Measurements from ENCODE around the gene DPP3. TPM values are rescaled to one million over a fixed set of nuclear protein-coding genes. Genes with fewer than 3 reads are reported as not detected.
A peak's percentile ranks its signal among the peaks of the same experiment; 100 is the strongest.

DPP3 gene
- total and polyA plus RNA-seq, 2 donors (not counting 1 experiment from before 2014, with no cell fraction given), result 33.6 to 39.6 TPM

GRCh38 chr11:66464916-66465315 is 15.3 kb upstream of the DPP3 start:
- H3K4me1 ChIP-seq (ENCODE audit: control insufficient read depth, extremely low read depth, insufficient read depth, low read length), result peaks cover 7% of the 10 kb centered on the region
- no peak overlapping the region for H2AFZ ChIP-seq (ENCODE audit: low read length)
- no peak overlapping the region for H3K4me2 ChIP-seq (ENCODE audit: extremely low read depth, insufficient read depth, low read length)
- no peak overlapping the region for H3K4me3 ChIP-seq (replicated peaks in 1 of 4; ENCODE audit: control extremely low read depth in 1 of 4, insufficient read depth in 1 of 4, low read depth in 3 of 4, low read length in 4 of 4)
- H4K20me1 ChIP-seq (ENCODE audit: control insufficient read depth, extremely low read depth, insufficient read depth, low read length), result no peaks in the 10 kb centered on the region
- DNase-seq (ENCODE audit: low read depth in 2 of 2), result no peak
- H3K27ac ChIP-seq (ENCODE audit: insufficient read depth, low read length), result no peak overlapping the region
- no peak overlapping the region for H3K9ac ChIP-seq (ENCODE audit: insufficient read depth, low read length)
- TF ChIP-seq CTCF (conservative IDR thresholded peaks at IDR 0.05 in 1 of 2, IDR thresholded peaks at IDR 0.05 in 1 of 2; ENCODE audit: low read depth in 1 of 2, low read length in 2 of 2) (no peak), EZH2 (IDR thresholded peaks at IDR 0.05; ENCODE audit: low read length, missing control alignments) (no peak)
- H3K36me3 ChIP-seq (ENCODE audit: control insufficient read depth, insufficient read depth, low read length), result no peaks in the 10 kb centered on the region
- H3K9me3 ChIP-seq (ENCODE audit: control insufficient read depth, insufficient read depth, low read depth, low read length), result no peaks in the 10 kb centered on the region
- no peaks in the 10 kb centered on the region for H3K79me2 ChIP-seq (ENCODE audit: control insufficient read depth, insufficient read depth, low read length)
- no peaks in the 10 kb centered on the region for H3K27me3 ChIP-seq (ENCODE audit: control insufficient read depth, insufficient read depth, low read length)

GRCh38 chr11:66465373-66466224 is 14.6 kb upstream of the DPP3 start:
- Histone ChIP-seq H3K4me1 (ENCODE audit: control insufficient read depth, extremely low read depth, insufficient read depth, low read length) (peaks cover 7% of the 10 kb centered on the region), H3K9ac (ENCODE audit: insufficient read depth, low read length) (no peak overlapping the region), H3K4me2 (ENCODE audit: extremely low read depth, insufficient read depth, low read length) (peak overlapping the region; percentile 85), H2AFZ (ENCODE audit: low read length) (no peak overlapping the region), H3K27me3 (ENCODE audit: control insufficient read depth, insufficient read depth, low read length) (no peaks in the 10 kb centered on the region), H3K9me3 (ENCODE audit: control insufficient read depth, insufficient read depth, low read depth, low read length) (no peaks in the 10 kb centered on the region), H3K4me3 (replicated peaks in 1 of 4; ENCODE audit: control extremely low read depth in 1 of 4, insufficient read depth in 1 of 4, low read depth in 3 of 4, low read length in 4 of 4) (peak overlapping the region in 2 of 4 experiments; percentile 58 to 74), H4K20me1 (ENCODE audit: control insufficient read depth, extremely low read depth, insufficient read depth, low read length) (no peaks in the 10 kb centered on the region), H3K79me2 (ENCODE audit: control insufficient read depth, insufficient read depth, low read length) (no peaks in the 10 kb centered on the region), H3K27ac (ENCODE audit: insufficient read depth, low read length) (no peak overlapping the region), H3K36me3 (ENCODE audit: control insufficient read depth, insufficient read depth, low read length) (no peaks in the 10 kb centered on the region)
- no peak for TF ChIP-seq CTCF (conservative IDR thresholded peaks at IDR 0.05 in 1 of 2, IDR thresholded peaks at IDR 0.05 in 1 of 2; ENCODE audit: low read depth in 1 of 2, low read length in 2 of 2)
- no peak for TF ChIP-seq EZH2 (IDR thresholded peaks at IDR 0.05; ENCODE audit: low read length, missing control alignments)
- DNase-seq (ENCODE audit: low read depth in 2 of 2), result no peak

GRCh38 chr11:66466225-66467033 is 13.8 kb upstream of the DPP3 start, which contains the start of gene PELI3:
Gene PELI3, plus strand, starts transcription at chr11:66466905. Its CDS starts 1,224 bp downstream, at chr11:66468129.
- Histone ChIP-seq H3K4me2 (ENCODE audit: extremely low read depth, insufficient read depth, low read length) (peak within 1 kb of the TSS; percentile 89), H3K27me3 (ENCODE audit: control insufficient read depth, insufficient read depth, low read length) (no peaks in the 10 kb centered on the region), H3K4me1 (ENCODE audit: control insufficient read depth, extremely low read depth, insufficient read depth, low read length) (peaks cover 7% of the 10 kb centered on the region), H3K79me2 (ENCODE audit: control insufficient read depth, insufficient read depth, low read length) (no peaks in the 10 kb centered on the region), H2AFZ (ENCODE audit: low read length) (peak within 1 kb of the TSS; percentile 81), H3K9me3 (ENCODE audit: control insufficient read depth, insufficient read depth, low read depth, low read length) (no peaks in the 10 kb centered on the region), H3K9ac (ENCODE audit: insufficient read depth, low read length) (peak within 1 kb of the TSS; percentile 69), H3K36me3 (ENCODE audit: control insufficient read depth, insufficient read depth, low read length) (peaks cover 3% of the 10 kb centered on the region), H3K4me3 (replicated peaks in 1 of 4; ENCODE audit: control extremely low read depth in 1 of 4, insufficient read depth in 1 of 4, low read depth in 3 of 4, low read length in 4 of 4) (peak within 1 kb of the TSS; percentile 65 to 90 (median 70)), H4K20me1 (ENCODE audit: control insufficient read depth, extremely low read depth, insufficient read depth, low read length) (no peaks in the 10 kb centered on the region), H3K27ac (ENCODE audit: insufficient read depth, low read length) (peak within 1 kb of the TSS; percentile 59)
- DNase-seq (ENCODE audit: low read depth in 2 of 2), result peak; percentile 81 to 90
- TF ChIP-seq CTCF (conservative IDR thresholded peaks at IDR 0.05 in 1 of 2, IDR thresholded peaks at IDR 0.05 in 1 of 2; ENCODE audit: low read depth in 1 of 2, low read length in 2 of 2) (no peak), EZH2 (IDR thresholded peaks at IDR 0.05; ENCODE audit: low read length, missing control alignments) (no peak)

Measured in fibroblast of lung (primary cell).